ENCODE results near the gene DISP3.
A peak's percentile ranks its signal among the peaks of the same experiment; 100 is the strongest.

GRCh38 chr1:11458811-11459275, 20.1 kb upstream of the DISP3 start:
- TF ChIP-seq GATA2 (IDR thresholded peaks at IDR 0.05; ENCODE audit: low read depth, low read length) (peak; percentile 79), GATA3 (IDR thresholded peaks at IDR 0.05; ENCODE audit: low read depth, low read length) (no peak)

Data from SH-SY5Y (cell line).